ENCODE data around the gene KCNH1. TPM values are rescaled to one million over a fixed set of nuclear protein-coding genes. Genes with fewer than 3 reads are reported as not detected.

Gene KCNH1
- total and polyA plus RNA-seq, 2 donors = 0.62 to 0.85 TPM

- Histone ChIP-seq H3K9me3 (ENCODE audit: control insufficient read depth in 2 of 2, insufficient read depth in 1 of 2, low read length in 1 of 2) (no peaks in the 10 kb centered on the region), H3K27ac (ENCODE audit: low read depth in 1 of 2, low read length in 1 of 2) (no peak overlapping the region), H3K4me3 (ENCODE audit: low read length in 2 of 2) (no peak overlapping the region), H3K36me3 (ENCODE audit: control insufficient read depth in 2 of 2, insufficient read depth in 2 of 2, low read length in 1 of 2) (no peaks in the 10 kb centered on the region), H3K4me1 (ENCODE audit: control insufficient read depth in 2 of 2, insufficient read depth in 2 of 2, low read length in 2 of 2) (no peaks in the 10 kb centered on the region), H3K27me3 (ENCODE audit: control insufficient read depth in 2 of 2, insufficient read depth in 1 of 2, low read length in 1 of 2) (no peaks in the 10 kb centered on the region)
- WGBS = 88% methylated on average over 4 of the region's 4 CpGs
- no peak for DNase-seq (ENCODE audit: low read depth in 6 of 9, low spot score in 9 of 9)
These were observed 405.4 kb downstream of the KCNH1 start for GRCh38 chr1:210728437-210729149.

GRCh38 chr1:210727709-210728108, 406.2 kb downstream of the KCNH1 start:
- no peak for DNase-seq (ENCODE audit: low read depth in 6 of 9, low spot score in 9 of 9)
- no peak overlapping the region for H3K4me3 ChIP-seq (ENCODE audit: low read length in 2 of 2)
- H3K36me3 ChIP-seq (ENCODE audit: control insufficient read depth in 2 of 2, insufficient read depth in 2 of 2, low read length in 1 of 2) = no peaks in the 10 kb centered on the region
- no peaks in the 10 kb centered on the region for H3K4me1 ChIP-seq (ENCODE audit: control insufficient read depth in 2 of 2, insufficient read depth in 2 of 2, low read length in 2 of 2)
- H3K27ac ChIP-seq (ENCODE audit: low read depth in 1 of 2, low read length in 1 of 2) = no peak overlapping the region
- no peaks in the 10 kb centered on the region for H3K27me3 ChIP-seq (ENCODE audit: control insufficient read depth in 2 of 2, insufficient read depth in 1 of 2, low read length in 1 of 2)
- WGBS = 69% methylated on average over 2 of the region's 2 CpGs
- no peaks in the 10 kb centered on the region for H3K9me3 ChIP-seq (ENCODE audit: control insufficient read depth in 2 of 2, insufficient read depth in 1 of 2, low read length in 1 of 2)

GRCh38 chr1:210726621-210727020, 407.3 kb downstream of the KCNH1 start:
- H3K4me1 ChIP-seq (ENCODE audit: control insufficient read depth in 2 of 2, insufficient read depth in 2 of 2, low read length in 2 of 2) = no peaks in the 10 kb centered on the region
- no peak overlapping the region for H3K4me3 ChIP-seq (ENCODE audit: low read length in 2 of 2)
- WGBS = 6% methylated on average over 2 of the region's 2 CpGs
- no peaks in the 10 kb centered on the region for H3K27me3 ChIP-seq (ENCODE audit: control insufficient read depth in 2 of 2, insufficient read depth in 1 of 2, low read length in 1 of 2)
- H3K27ac ChIP-seq (ENCODE audit: low read depth in 1 of 2, low read length in 1 of 2) = no peak overlapping the region
- DNase-seq (ENCODE audit: low read depth in 6 of 9, low spot score in 9 of 9) = peak; percentile 13 to 66 (median 32)
- H3K36me3 ChIP-seq (ENCODE audit: control insufficient read depth in 2 of 2, insufficient read depth in 2 of 2, low read length in 1 of 2) = no peaks in the 10 kb centered on the region
- no peaks in the 10 kb centered on the region for H3K9me3 ChIP-seq (ENCODE audit: control insufficient read depth in 2 of 2, insufficient read depth in 1 of 2, low read length in 1 of 2)

GRCh38 chr1:210724768-210725167, 409.2 kb downstream of the KCNH1 start:
- WGBS = 93% methylated on average over 2 of the region's 2 CpGs
- Histone ChIP-seq H3K27ac (ENCODE audit: low read depth in 1 of 2, low read length in 1 of 2) (no peak overlapping the region), H3K4me1 (ENCODE audit: control insufficient read depth in 2 of 2, insufficient read depth in 2 of 2, low read length in 2 of 2) (no peaks in the 10 kb centered on the region), H3K9me3 (ENCODE audit: control insufficient read depth in 2 of 2, insufficient read depth in 1 of 2, low read length in 1 of 2) (no peaks in the 10 kb centered on the region), H3K4me3 (ENCODE audit: low read length in 2 of 2) (no peak overlapping the region), H3K36me3 (ENCODE audit: control insufficient read depth in 2 of 2, insufficient read depth in 2 of 2, low read length in 1 of 2) (no peaks in the 10 kb centered on the region), H3K27me3 (ENCODE audit: control insufficient read depth in 2 of 2, insufficient read depth in 1 of 2, low read length in 1 of 2) (no peaks in the 10 kb centered on the region)
- no peak for DNase-seq (ENCODE audit: low read depth in 6 of 9, low spot score in 9 of 9)

- H3K36me3 ChIP-seq (ENCODE audit: control insufficient read depth in 2 of 2, insufficient read depth in 2 of 2, low read length in 1 of 2) = no peaks in the 10 kb centered on the region
- 66% methylated on average over 4 of the region's 4 CpGs for WGBS
- no peaks in the 10 kb centered on the region for H3K4me1 ChIP-seq (ENCODE audit: control insufficient read depth in 2 of 2, insufficient read depth in 2 of 2, low read length in 2 of 2)
- no peaks in the 10 kb centered on the region for H3K27me3 ChIP-seq (ENCODE audit: control insufficient read depth in 2 of 2, insufficient read depth in 1 of 2, low read length in 1 of 2)
- H3K27ac ChIP-seq (ENCODE audit: low read depth in 1 of 2, low read length in 1 of 2) = no peak overlapping the region
- DNase-seq (ENCODE audit: low read depth in 6 of 9, low spot score in 9 of 9) = no peak
- H3K9me3 ChIP-seq (ENCODE audit: control insufficient read depth in 2 of 2, insufficient read depth in 1 of 2, low read length in 1 of 2) = no peaks in the 10 kb centered on the region
- H3K4me3 ChIP-seq (ENCODE audit: low read length in 2 of 2) = no peak overlapping the region
These were observed 410.3 kb downstream of the KCNH1 start for GRCh38 chr1:210723646-210724045.

GRCh38 chr1:210722410-210723081, 411.4 kb downstream of the KCNH1 start:
- H3K27me3 ChIP-seq (ENCODE audit: control insufficient read depth in 2 of 2, insufficient read depth in 1 of 2, low read length in 1 of 2) = no peaks in the 10 kb centered on the region
- no peaks in the 10 kb centered on the region for H3K36me3 ChIP-seq (ENCODE audit: control insufficient read depth in 2 of 2, insufficient read depth in 2 of 2, low read length in 1 of 2)
- WGBS = 73% methylated on average over 1 of the region's 1 CpG
- no peaks in the 10 kb centered on the region for H3K4me1 ChIP-seq (ENCODE audit: control insufficient read depth in 2 of 2, insufficient read depth in 2 of 2, low read length in 2 of 2)
- H3K27ac ChIP-seq (ENCODE audit: low read depth in 1 of 2, low read length in 1 of 2) = no peak overlapping the region
- no peak for DNase-seq (ENCODE audit: low read depth in 6 of 9, low spot score in 9 of 9)
- H3K9me3 ChIP-seq (ENCODE audit: control insufficient read depth in 2 of 2, insufficient read depth in 1 of 2, low read length in 1 of 2) = no peaks in the 10 kb centered on the region
- no peak overlapping the region for H3K4me3 ChIP-seq (ENCODE audit: low read length in 2 of 2)

GRCh38 chr1:210715072-210715471, 418.9 kb downstream of the KCNH1 start:
- H3K27me3 ChIP-seq (ENCODE audit: control insufficient read depth in 2 of 2, insufficient read depth in 1 of 2, low read length in 1 of 2) = no peaks in the 10 kb centered on the region
- H3K4me1 ChIP-seq (ENCODE audit: control insufficient read depth in 2 of 2, insufficient read depth in 2 of 2, low read length in 2 of 2) = no peaks in the 10 kb centered on the region
- no peak for DNase-seq (ENCODE audit: low read depth in 6 of 9, low spot score in 9 of 9)
- no peak overlapping the region for H3K4me3 ChIP-seq (ENCODE audit: low read length in 2 of 2)
- no peak overlapping the region for H3K27ac ChIP-seq (ENCODE audit: low read depth in 1 of 2, low read length in 1 of 2)
- no peaks in the 10 kb centered on the region for H3K9me3 ChIP-seq (ENCODE audit: control insufficient read depth in 2 of 2, insufficient read depth in 1 of 2, low read length in 1 of 2)
- no peaks in the 10 kb centered on the region for H3K36me3 ChIP-seq (ENCODE audit: control insufficient read depth in 2 of 2, insufficient read depth in 2 of 2, low read length in 1 of 2)

- H3K9me3 ChIP-seq (ENCODE audit: control insufficient read depth in 2 of 2, insufficient read depth in 1 of 2, low read length in 1 of 2) = no peaks in the 10 kb centered on the region
- no peak overlapping the region for H3K27ac ChIP-seq (ENCODE audit: low read depth in 1 of 2, low read length in 1 of 2)
- H3K4me1 ChIP-seq (ENCODE audit: control insufficient read depth in 2 of 2, insufficient read depth in 2 of 2, low read length in 2 of 2) = no peaks in the 10 kb centered on the region
- WGBS = 87% methylated on average over 7 of the region's 7 CpGs
- no peaks in the 10 kb centered on the region for H3K36me3 ChIP-seq (ENCODE audit: control insufficient read depth in 2 of 2, insufficient read depth in 2 of 2, low read length in 1 of 2)
- no peaks in the 10 kb centered on the region for H3K27me3 ChIP-seq (ENCODE audit: control insufficient read depth in 2 of 2, insufficient read depth in 1 of 2, low read length in 1 of 2)
- no peak for DNase-seq (ENCODE audit: low read depth in 6 of 9, low spot score in 9 of 9)
- no peak overlapping the region for H3K4me3 ChIP-seq (ENCODE audit: low read length in 2 of 2)
These were observed 421.9 kb downstream of the KCNH1 start for GRCh38 chr1:210711825-210712612.

- no peak for DNase-seq (ENCODE audit: low read depth in 6 of 9, low spot score in 9 of 9)
- H3K27ac ChIP-seq (ENCODE audit: low read depth in 1 of 2, low read length in 1 of 2) = no peak overlapping the region
- no peak overlapping the region for H3K4me3 ChIP-seq (ENCODE audit: low read length in 2 of 2)
- H3K4me1 ChIP-seq (ENCODE audit: control insufficient read depth in 2 of 2, insufficient read depth in 2 of 2, low read length in 2 of 2) = no peaks in the 10 kb centered on the region
- no peaks in the 10 kb centered on the region for H3K27me3 ChIP-seq (ENCODE audit: control insufficient read depth in 2 of 2, insufficient read depth in 1 of 2, low read length in 1 of 2)
- H3K36me3 ChIP-seq (ENCODE audit: control insufficient read depth in 2 of 2, insufficient read depth in 2 of 2, low read length in 1 of 2) = no peaks in the 10 kb centered on the region
- WGBS = 90% methylated on average over 2 of the region's 2 CpGs
- no peaks in the 10 kb centered on the region for H3K9me3 ChIP-seq (ENCODE audit: control insufficient read depth in 2 of 2, insufficient read depth in 1 of 2, low read length in 1 of 2)
These were observed 424.2 kb downstream of the KCNH1 start for GRCh38 chr1:210709701-210710100.
